8988T (cell line): Measurements from ENCODE around the gene HOMER1.
"Not testable (repeated sequence)": the region's sequence is repeated elsewhere in the genome, so short reads cannot be mapped to it uniquely, and the experiment has no call there.

Source experiments
- DNase-seq: peaks from one replicate; pipeline ENCODE4 v3.0.0; 2011

Gene HOMER1

DNA sequence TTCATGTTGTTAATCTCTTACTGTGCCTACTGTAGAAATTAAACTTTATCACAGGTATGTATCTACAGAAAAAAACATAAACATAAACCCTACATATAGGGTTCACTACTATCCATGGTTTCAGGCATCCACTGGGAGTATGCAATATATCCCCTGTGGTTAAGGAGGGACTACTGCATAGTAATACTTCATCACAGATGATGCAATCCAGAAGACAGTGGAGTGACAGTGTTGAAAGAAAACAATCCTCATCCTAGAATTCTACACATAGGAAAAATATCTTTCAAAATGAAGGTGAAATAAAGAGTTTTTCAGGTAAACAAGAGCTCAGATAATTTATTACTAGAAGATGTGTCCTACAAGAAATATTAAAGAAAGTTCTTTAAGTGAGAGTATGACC is 105.9 kb downstream of the HOMER1 start:
- no peak for DNase-seq

GRCh38 chr5:79407591-79407990 is 106.3 kb downstream of the HOMER1 start:
- DNase-seq: no peak

- no peak for DNase-seq
These were observed 112.7 kb downstream of the HOMER1 start for GRCh38 chr5:79401216-79401615.

- DNase-seq: no peak
These were observed 114.9 kb downstream of the HOMER1 start for GRCh38 chr5:79399046-79399445.

- no peak for DNase-seq
These were observed 116.9 kb downstream of the HOMER1 start for GRCh38 chr5:79397080-79397479.

DNA sequence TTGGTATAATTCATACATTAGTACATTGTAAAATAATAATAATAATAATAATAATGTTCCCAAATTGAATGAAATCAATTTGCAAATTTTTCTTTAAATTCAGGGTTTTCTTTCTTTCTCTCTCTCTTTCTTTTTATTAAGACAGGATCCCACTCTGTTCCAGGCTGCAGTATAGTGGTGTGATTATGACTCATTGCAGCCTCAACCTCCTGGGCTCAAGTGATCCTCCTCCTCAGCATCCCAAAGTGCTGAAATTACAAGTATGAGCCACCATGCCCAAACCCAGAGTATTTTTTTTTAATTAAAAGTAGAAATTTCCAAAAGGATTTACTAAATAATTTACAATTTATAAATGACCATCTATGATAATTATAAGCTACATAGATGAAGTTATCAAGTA is 117.7 kb downstream of the HOMER1 start:
- DNase-seq: no peak

GRCh38 chr5:79395296-79395695 is 118.6 kb downstream of the HOMER1 start:
- no peak for DNase-seq

DNA sequence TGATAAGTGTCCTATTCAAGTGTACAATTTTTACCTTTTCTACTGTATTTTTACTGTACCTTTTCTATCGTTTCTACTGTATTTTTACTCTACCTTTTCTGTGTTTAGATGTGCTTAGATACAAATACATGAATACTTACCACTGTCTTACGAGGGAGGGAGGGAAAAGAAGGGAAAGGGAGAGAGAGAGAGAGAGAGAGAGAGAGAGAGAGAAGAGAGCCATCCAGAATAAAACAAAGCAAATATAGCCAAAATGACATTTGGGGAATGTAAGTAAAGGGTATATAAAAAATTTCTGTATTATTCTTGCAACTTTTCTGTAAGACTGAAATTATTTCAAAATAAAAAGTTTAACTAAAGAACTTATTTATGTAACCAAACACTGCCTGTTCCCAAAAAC is 121.2 kb downstream of the HOMER1 start:
- DNase-seq: no peak

DNA sequence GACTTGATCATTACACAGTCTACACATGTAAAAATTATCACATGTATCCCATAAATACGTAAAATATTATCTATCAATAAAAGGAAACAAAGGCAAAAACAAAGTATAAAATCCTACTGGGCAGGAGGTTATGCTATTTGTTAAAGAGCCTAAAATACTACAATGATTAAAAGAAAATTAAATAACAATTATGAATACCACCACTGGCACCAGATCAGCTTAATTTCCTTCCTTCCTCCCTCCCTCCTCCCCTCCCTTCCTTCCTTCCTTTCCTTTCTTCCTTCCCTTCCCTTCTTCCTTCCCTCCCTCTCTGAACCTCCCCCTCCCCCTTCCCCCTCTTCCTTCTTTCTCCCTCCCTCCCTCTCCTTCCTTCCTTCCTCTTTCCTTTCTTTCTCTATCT is 127.3 kb downstream of the HOMER1 start:
- DNase-seq: no peak

GRCh38 chr5:79385126-79385525 is 128.8 kb downstream of the HOMER1 start:
- DNase-seq: not testable (repeated sequence)

DNA sequence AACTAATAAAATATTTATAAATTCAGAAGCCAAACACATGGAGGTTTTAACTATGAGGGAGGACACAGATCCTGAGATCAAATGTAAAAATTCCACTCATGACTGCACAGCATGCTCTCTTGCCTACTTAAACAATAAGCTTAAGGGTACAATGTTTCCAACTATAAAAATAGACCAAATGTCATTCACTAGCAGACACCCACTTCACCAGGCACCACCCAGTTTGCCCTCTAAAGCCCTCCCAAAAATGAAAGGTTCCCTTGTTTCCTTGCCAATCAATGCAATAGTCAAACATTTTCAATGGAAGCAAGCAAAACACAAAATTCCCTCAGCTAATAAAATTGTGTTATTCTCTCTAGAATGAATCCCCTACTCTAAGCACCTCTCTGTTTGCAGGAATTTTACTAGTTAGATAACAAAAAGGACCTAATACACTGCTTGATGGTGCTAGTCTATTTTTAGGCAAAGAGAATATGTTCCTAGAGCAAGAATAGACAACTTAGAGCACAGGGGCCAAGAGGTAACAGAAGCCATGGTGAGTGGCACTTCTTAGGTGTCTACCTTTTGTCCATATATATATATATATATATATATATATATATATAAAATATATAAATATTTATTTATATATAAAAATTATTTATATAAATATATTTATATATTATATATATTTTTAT is 135.3 kb downstream of the HOMER1 start:
- no peak for DNase-seq

DNA sequence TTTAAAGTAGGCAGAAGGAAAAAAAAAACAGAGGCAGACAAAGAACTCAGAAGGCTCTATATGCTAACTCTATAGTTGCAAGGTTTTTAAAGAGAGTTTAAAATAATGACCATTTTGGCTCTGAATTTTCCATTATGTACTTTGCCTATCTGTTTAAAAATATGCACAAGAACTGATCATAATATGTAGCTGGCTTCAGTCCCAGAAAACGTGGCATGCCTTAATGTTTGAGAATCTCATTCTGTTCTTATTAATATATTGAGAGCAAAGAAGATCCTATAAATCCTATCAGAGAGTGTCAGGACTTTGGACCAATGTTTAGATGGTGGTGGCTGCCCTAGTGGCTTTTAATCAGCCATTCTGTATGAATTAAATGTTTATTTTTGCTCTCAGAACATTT is 156.5 kb downstream of the HOMER1 start:
- no peak for DNase-seq

DNA sequence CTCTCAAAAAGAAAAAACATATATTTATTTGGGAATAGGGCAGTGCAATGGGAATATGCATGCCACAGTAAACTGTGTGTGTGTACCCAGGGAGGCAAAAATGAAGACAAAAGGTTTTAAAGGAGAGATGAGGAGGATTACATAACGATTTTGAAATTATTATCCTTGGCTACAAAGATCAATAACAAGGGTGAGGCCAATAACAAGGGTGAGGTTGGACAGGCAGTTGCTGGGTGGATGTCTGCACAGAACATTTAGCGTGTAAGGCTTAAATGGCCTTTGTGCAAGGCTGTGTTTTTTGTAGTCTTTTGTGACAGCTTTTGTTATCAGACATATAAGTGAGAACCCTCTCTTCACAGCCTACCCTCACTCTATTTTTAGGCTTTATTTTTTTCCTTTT is 164.1 kb downstream of the HOMER1 start:
- no peak for DNase-seq

DNA sequence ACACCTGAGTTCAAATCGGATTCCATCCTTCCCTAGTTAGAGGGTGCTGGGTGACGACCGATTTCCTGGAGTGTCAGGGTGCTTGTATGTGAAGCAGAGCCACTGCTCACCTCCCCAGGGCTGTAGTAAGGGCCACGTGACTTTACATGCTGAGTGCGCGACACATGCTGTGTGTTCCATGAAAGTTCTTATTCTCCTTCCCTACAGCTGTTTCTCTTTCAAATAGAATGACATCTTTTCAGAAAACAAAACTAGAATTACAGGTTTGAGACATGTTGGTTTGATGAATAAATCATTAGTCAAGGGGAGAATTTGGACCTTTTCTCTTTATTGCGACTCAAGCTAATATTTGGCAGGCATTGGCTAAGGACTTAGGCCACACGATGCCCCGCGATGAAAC is 164.9 kb downstream of the HOMER1 start:
- no peak for DNase-seq

- DNase-seq: no peak
These were observed 167.5 kb downstream of the HOMER1 start for GRCh38 chr5:79346420-79346824.

DNA sequence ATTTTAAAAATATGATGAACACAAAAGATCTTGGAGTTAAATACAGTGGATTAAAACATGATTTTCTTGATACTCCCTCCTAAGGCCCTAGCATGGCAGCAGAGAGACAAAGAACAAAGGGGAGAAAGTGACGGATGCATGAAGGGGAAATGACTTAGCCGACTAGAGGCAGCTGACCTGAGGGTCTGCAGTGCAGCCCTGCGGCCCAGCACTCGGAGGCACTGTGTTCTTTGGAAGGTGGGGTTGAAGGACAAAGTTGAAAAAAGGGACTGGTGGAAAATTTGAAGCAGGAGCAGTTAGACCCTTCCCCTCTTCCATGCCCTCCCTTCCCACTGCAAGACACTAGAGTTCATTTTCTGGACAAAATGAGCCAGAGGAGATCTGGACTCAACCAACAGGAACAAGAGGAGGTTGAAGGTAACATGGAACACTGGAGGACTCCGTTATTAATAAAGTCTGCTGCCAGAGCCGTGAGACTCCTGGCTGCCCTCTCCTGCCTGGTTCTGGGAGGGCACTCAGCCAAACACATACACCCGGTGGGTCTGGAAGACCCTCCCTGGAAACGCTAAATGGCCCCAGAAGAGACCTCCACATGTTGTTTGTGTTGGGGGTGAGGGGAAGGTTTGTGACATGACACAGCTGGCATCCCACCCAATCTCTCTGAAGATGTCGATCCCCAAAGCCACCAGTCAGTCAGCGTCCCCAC is 179.9 kb downstream of the HOMER1 start:
- no peak for DNase-seq

- no peak for DNase-seq
These were observed 183.9 kb downstream of the HOMER1 start for GRCh38 chr5:79330071-79330470.

DNA sequence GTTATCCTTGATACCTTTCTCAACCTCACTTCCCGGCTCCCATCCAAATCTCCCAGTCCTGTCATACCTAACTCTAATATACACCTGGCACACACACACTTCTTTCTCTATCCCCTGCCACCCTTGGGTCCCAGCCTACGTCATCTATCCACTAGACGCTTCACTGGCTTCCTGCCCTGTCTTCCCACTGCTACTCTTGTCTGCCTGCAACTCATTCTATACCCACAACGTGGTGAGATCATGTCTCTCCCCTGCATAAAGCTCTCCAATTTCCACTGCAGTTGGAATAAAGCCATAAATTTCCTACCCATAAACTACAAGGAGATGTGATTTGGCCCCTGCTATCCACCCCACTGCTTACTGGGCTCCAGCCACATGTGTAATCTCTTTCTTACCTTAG is 184.5 kb downstream of the HOMER1 start:
- no peak for DNase-seq
